ENCODE data around the gene FCN2.

DNA sequence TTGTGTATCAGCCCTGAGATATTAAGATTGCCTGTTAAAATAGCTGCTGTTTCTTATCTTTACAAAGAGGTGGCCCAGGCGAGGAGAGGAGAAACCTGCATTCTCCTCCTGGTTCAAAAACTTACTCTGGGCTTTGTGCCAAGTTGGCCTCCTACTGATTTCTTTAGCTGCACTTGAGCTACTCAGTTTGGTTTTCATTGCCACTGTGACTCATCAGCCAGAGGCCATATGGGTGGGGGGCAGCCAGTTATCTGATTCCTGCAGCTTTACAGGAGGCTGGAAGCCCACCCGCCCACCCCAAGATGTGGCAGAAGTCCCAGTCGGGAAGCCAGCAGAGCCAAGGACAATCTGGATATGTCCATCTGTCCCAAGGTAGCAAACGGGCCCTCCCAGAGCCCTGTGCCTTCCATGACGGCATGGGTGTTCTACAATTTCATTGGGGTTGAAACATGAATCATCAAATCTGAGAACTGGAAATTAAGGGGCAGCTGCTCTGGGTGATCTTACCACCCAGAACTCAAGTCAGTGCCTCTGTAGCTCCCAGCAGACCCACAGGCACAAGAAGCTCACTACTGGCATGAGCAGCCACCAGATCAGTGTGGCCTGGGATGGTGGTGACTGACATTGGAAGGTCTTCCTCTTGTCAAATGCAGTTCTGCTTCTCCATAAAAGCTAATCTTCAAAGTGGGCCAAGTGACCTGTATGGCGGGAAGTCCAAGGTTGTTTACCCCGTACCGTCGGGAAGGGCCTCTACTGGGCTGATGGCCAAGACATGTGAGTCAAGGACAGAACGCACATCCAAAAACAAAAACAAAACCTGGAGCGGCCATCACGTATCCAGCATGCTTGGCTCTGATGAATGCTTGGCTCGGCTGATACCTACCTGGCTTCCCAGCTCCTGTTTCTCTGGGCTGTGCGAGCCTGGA is 15.6 kb downstream of the FCN2 start:
- TF ChIP-seq, protein P1, sequence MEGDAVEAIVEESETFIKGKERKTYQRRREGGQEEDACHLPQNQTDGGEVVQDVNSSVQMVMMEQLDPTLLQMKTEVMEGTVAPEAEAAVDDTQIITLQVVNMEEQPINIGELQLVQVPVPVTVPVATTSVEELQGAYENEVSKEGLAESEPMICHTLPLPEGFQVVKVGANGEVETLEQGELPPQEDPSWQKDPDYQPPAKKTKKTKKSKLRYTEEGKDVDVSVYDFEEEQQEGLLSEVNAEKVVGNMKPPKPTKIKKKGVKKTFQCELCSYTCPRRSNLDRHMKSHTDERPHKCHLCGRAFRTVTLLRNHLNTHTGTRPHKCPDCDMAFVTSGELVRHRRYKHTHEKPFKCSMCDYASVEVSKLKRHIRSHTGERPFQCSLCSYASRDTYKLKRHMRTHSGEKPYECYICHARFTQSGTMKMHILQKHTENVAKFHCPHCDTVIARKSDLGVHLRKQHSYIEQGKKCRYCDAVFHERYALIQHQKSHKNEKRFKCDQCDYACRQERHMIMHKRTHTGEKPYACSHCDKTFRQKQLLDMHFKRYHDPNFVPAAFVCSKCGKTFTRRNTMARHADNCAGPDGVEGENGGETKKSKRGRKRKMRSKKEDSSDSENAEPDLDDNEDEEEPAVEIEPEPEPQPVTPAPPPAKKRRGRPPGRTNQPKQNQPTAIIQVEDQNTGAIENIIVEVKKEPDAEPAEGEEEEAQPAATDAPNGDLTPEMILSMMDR (IDR thresholded peaks at IDR 0.05), result no peak
- TF ChIP-seq EZH2 (IDR thresholded peaks at IDR 0.05), result no peak

Measured in neural progenitor cell (in vitro differentiated cells).